CD4-positive, alpha-beta T cell treated with Interleukin-17A for 1 hour (primary cell): ENCODE measurements around the gene THOC1.
"Not testable (repeated sequence)": the region's sequence is repeated elsewhere in the genome, so short reads cannot be mapped to it uniquely, and the experiment has no call there.

Source experiments
- DNase-seq: peaks from one replicate; pipeline ENCODE4 v3.0.0-alpha.2; 2020

Gene THOC1, protein sequence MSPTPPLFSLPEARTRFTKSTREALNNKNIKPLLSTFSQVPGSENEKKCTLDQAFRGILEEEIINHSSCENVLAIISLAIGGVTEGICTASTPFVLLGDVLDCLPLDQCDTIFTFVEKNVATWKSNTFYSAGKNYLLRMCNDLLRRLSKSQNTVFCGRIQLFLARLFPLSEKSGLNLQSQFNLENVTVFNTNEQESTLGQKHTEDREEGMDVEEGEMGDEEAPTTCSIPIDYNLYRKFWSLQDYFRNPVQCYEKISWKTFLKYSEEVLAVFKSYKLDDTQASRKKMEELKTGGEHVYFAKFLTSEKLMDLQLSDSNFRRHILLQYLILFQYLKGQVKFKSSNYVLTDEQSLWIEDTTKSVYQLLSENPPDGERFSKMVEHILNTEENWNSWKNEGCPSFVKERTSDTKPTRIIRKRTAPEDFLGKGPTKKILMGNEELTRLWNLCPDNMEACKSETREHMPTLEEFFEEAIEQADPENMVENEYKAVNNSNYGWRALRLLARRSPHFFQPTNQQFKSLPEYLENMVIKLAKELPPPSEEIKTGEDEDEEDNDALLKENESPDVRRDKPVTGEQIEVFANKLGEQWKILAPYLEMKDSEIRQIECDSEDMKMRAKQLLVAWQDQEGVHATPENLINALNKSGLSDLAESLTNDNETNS

DNA sequence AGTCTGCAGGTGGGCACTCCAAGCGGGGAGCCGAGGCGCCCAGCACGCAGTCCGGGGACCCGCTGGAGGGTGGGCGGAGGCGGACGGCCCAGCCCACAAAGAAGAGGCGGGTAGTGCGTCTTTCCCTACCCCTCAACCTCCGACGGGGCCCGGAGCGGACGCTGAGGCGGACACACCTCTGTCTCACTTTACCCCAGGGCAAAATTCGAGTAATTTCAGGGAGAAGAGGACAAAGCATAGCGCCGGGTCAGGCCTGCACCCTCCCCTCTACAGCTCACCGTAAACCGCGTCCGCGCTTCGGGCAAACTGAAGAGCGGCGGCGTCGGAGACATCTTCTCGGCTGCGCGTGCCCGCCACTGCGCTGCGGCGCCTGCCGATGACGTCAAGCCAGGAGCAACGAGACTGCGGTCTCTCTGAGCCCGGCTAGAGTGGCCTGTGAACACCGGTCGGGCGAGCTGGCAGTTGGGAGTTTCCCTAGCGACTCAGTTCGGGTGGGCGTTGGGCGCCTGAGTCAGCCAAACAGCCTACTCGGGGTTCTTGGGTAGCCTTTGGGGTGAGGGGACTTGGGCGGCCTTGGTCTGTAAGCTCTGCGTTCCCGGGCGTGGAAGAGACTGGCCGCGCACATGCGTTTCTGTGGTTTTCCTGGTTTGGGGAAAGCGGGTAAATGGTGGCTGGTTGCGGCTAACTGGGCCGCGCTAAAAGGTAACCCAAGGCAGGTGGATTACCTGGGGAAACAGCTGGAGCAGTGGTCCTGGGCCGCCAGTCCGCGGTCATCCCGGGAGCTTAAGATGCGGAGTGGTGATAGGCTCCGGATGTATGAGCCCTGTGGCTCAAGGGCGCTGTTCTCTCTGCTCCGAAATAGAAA is at the start of gene THOC1:
THOC1 (minus strand) TSS at position 360 of the 865 bp plus-strand sequence; CDS start at position 332, 28 bp downstream.
- peak; percentile 95 for DNase-seq

DNA sequence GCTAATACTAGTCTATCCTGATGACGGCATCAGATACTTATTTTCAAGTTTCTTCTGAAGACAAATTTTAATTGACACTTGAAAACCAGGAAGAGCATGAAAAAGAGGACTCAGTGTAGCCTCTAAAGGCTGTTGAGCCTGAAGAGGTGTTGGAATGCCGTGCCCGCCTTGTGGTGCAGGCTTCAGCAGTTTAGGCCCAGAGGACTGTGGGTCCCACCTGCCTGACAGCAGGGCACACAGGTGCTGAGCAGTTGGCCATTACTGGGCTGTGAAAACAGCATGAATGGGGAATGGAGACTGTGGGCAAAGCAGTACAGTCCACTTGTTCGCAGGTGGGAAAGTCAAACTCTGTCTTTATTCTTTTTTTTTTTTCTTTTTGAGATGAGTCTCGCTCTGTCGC is 49.8 kb upstream of the THOC1 start:
- DNase-seq = no peak

DNA sequence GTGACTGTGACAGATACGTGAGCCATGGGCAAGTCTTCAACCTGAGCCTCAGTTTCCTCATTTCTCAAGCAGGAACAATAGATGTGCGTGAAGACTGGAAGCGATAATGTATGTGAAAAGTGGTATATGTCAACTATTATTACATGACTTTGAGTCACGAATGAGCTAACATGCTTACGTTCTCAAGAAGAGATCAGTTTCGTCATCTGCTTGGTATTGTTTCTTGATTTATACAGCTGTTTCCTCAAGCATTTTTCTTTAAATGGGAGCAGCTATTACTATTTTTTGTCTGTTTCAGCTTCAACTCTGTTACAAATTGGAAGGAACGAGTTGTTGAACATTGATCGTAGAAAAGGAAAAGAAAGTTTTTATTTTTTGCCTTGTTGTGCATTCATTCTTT is 48.5 kb upstream of the THOC1 start:
- no peak for DNase-seq

DNA sequence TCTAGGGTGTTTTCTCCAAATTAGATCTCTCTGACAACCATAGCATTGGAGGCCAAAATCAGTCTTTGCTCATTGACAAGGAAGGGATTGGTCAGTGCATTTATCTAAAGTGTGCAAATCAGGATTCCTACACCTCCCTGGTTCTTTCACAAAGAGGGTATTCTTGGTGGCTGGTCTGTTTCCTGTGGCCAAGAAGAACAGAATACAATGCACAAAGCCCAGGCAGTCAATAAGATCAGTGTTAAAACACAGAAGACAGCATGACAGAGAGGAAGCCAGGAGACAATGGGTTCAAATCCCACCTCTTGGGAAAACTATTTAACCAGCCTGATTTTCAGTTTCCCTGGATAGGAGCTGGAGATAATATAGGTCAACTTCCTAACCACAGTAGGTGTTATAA is 46.1 kb upstream of the THOC1 start:
- no peak for DNase-seq

DNA sequence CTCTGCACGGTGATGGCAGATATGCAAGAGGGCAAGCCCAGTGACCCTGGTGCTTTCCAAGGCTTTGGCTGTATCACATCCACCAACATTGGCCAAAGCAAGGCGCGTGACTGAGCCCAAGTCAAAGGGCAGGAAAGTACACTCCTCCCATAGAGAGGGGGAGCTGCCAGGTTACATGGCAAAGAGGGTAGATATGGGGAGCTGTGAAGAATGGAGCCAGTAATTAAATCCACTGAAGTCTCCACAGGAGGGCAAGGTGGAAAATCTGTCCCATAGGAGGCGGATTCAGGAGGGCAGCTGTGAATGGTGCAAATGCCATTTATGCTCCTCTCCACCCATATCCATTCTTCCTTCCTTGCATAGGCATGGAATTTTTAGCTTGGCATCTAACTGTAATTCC is 44.6 kb upstream of the THOC1 start:
- DNase-seq = no peak

DNA sequence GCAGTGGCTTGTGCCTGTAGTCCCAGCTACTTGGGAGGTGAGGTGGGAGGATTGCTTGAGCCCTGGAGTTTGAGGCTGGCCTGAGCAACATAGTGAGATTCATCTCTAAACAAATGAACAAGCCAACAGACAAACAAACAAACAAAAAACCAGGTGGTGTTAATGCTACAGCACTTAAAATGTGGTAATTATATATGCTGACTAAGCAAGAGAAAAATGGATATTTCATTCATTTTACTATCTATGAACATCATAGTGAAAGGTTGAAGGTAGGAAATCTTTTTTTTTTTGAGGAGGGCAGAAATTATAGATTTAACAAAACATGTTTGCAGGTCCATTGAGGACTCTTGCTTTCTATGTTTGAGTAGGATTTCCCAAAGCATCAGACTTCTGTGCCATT is 42.2 kb upstream of the THOC1 start:
- DNase-seq = no peak

DNA sequence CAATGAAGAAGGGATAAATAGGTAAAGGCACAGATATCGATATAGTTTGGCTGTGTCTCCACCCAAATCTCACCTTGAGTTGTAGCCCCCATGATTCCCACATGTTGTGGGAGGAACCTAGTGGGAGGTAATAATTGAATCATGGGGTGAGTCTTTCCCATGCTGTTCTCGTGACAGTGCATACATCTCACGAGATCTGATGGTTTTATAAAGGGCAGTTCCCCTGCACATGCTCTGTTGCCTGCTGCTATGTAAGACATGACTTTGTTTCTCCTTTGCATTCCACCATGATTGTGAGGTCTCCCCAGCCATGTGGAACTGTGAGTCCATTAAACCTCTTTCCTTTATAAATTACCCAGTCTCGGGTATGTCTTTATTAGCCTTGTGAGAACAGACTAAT is 40.2 kb upstream of the THOC1 start:
- DNase-seq = not testable (repeated sequence)

DNA sequence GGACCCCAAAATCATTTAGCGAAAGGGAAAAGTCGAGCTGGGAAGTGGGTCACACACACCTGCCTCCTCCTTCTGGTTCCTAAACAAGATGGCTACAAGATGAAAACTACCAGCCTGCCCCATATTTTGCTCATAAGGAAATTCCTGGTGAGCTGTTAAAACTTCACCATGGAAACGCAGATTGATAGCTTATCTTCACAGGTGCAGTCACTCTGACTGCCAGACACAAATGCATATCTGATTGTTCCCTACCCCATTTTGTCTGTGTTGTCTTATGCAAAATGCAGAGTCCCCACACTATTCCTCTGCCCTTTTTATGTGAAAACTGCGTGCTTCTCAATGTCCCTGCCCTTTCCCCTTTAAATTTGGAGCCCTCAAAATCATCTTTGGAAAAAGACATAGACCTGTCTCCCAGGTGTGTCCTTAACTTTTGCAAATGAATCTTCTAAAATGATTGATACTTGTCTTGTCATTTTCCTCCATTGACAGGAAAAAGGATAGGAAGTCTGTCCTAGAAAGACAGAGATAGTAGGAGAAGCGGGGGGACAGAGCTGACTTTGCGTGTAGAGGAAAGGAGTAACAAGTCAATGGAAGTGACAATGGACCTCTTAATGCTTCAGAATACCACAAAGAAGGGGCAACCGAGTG is 38.9 kb upstream of the THOC1 start:
- no peak for DNase-seq

DNA sequence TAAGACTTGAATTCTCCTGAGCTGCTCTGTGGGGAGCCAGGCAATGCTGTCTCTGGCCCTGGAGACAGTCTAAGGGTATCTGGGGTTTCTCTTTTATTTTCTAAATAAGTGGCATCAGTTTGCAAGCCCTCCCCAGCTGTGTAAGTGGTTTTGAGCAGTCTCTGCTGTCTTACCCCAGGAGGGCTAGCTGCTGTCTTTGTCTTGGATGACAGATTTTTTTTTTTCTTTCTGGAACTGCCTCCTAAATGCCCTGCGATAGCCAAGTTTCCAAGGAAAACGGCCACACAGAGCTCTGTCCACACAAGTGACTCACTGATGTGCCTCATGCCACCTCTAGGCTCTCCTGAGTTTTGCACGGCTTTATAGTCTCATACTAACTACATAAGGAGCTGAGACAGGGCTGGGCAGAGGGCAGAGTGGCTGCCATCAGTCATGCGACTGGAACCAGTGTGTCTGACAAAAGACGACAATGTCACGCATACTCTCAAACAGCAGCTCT is 37.2 kb upstream of the THOC1 start:
- DNase-seq = no peak

DNA sequence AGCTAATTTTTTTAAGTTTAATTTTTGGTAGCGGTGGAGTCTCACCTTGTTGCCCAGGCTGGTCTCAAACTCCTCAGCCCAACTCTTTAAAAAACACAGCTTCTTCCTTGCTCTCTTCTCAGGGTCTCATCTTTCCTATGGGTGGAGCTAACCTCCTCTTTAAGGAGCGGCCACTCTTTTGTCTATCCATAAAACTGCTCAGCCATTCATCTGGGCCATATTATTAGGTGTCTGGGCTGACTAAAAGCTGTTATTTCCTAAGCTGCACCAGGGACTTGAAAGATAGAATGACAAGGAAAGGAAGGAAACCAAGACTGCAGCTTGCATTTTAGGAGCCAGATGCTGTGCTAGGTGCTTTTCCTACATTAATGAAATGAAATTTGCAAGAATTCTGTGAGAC is 35.8 kb upstream of the THOC1 start:
- no peak for DNase-seq

DNA sequence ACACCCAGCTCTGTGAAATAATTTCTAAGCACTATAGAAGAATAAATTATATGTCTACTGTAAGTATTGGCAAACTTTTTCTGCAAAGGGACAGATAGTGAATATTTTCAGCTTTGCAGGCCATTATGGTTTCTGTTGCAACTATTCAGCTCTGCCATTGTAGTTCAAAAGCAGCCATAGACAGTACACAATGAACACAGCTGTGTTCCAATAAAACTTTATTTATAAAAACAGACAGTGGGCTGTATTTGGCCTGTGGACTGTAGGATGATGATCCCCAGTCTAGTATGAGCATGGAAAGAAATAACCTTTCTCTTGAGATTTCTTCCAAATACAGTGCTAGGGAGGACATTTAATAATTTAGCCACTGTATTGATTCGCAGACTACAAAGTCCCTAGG is 35.2 kb upstream of the THOC1 start:
- DNase-seq = no peak

DNA sequence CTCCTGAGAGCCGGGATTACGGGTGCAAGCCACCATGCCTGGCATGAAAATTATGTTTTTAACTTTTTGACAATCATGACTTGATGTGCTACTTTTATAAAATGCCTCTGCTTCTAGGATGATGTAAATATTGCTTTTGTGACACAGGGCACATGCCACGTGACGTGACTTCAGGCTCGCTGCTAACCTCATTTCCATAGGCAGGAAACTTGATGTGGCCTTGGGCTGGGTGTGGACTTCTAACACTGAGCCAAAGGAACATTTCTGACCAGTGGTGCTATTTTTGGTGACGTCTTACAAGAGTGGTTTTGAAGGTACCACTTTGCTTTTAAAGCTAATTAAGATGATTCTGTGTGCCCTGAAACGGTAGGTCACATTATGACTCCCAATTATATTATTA is 34.2 kb upstream of the THOC1 start:
- DNase-seq = no peak

DNA sequence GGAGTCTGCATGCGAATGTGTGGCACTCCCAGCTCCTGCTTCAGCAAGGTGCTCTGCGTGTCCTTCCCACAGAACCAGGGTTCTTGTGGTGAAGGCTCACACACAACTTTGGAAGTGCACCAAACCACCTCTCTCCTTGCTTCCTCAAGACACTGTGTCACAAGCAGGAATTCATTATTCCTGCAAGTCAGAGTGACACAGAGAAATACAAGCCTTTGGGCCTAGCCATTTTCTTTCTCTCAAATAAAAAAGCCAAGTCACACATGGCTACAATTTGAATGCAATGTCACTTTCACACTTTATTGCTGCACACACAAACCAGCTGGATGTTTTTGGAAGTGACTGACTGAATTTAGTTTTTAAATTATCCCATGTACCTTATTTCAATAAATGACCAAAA is 30.1 kb upstream of the THOC1 start:
- DNase-seq = no peak

DNA sequence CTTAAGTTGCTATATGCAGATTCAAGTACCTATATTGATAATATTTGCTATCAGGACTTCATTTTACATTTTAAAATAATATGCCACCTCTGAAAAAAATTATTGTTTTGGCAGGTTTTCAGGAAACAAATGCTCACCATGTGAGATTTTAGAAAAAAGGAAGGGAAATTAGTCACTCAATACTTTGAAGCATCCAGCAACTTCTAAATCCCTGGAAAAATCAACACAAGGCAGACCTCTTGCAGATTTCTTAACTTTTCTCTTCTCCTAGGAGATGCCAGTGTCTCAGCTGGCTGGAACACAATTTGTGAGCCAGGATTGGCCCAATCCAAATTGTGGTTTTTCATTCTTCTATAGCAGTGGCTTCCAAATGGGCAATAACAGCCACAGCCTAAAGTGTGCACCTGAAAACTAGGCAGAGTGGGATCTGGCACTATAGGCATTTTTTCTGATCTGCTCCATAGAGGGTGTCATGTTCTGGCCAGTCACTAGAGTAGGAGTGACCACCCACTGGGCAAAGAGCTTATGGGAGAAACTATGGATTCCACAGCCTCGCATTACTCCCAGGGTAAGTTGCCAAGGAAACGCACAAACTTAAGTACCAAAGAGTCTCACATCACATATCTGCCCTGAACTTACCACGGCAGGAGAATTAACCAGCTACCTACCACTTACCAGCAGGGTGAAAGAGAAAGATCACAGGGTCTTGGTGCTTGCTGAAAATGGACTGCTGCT is 28.1 kb upstream of the THOC1 start:
- no peak for DNase-seq

DNA sequence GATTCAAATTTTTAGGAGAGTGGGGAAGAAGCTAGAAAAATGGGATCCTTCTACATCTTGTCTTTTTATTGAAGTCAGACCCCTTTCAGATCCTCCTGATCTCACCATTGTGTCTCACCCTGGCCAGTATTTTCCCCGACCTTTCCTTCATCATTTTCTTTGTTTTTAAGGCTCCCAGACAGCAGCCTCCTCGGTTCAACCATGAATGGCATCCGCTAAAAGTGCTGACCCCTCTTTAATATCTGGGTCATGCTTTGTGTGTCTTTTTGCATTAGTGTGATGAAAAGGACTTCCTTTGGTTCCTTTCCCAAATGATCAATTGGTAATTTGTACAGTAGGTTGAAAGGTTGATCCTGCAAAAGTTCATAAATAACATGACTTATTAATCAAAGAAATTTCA is 26.7 kb upstream of the THOC1 start:
- no peak for DNase-seq

DNA sequence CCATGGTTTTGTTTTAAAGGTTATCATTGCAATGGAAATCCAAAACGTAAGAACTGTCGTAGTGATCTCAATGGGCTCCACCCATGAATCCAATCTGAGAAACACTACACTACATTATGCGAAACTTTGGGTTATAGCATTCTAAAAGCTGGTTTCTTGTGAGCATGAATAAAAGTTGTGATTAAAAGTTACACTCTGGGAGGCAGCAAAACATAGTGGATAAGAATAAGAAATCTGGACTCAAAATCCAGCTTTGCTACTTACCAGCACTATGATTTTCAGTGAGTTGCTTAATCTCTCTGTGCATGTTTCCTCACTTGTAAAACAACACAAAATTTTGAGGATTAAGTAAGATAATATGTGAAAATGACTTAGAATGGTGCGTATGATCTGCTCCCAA is 25.7 kb upstream of the THOC1 start:
- no peak for DNase-seq

DNA sequence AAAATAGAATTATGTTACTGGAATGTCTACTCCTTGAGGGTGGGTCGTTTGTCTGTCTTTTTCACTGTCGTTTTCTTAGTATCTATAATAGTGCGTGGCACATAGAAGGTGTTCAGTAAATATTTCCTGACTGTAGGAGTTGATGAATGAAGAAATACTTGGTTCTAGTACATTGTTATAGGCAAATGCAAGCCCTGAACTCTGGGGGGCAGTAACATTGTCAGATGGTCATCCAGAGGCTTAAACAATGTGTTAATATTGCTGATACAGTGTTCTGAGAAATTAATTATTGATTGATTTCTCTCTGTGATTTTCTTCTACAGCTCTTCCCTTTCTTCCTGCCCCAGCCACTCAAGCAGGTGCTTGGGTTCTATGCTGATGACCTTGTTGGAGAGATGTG is 24.4 kb upstream of the THOC1 start:
- no peak for DNase-seq

DNA sequence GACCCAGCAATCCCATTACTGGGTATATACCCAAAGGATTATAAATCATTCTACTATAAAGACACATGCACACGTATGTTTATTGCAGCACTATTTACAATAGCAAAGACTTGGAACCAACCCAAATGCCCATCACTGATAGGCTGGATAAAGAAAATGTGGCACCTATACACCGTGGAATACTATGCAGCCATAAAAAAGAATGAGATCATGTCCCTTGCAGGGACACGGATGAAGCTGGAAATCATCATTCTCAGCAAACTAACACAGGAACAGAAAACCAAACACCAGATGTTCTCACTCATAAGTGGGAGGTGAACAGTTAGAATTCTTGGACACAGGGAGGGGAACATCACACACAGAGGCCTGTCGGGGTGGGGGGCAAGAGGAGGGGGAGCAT is 22.1 kb upstream of the THOC1 start:
- not testable (repeated sequence) for DNase-seq

DNA sequence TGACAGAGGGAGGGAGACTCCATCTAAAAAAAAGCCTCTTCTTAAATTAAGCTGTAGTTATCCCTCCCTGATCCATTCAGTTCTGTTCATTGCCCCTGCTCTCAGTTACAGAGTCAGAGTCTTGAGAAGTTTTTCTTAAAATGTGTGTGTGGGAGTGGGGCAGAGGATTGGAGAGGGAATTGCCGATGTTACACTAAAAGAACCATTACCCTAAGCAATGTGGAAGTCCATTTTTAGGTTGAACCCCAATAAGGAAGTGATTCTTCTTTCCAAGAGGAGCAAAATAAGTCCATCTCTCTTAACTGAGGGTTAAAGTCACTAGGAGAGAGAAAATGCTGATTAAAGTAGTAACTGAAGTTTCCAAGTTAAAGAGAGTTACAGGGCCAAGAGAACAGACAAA is 21.2 kb upstream of the THOC1 start:
- no peak for DNase-seq

DNA sequence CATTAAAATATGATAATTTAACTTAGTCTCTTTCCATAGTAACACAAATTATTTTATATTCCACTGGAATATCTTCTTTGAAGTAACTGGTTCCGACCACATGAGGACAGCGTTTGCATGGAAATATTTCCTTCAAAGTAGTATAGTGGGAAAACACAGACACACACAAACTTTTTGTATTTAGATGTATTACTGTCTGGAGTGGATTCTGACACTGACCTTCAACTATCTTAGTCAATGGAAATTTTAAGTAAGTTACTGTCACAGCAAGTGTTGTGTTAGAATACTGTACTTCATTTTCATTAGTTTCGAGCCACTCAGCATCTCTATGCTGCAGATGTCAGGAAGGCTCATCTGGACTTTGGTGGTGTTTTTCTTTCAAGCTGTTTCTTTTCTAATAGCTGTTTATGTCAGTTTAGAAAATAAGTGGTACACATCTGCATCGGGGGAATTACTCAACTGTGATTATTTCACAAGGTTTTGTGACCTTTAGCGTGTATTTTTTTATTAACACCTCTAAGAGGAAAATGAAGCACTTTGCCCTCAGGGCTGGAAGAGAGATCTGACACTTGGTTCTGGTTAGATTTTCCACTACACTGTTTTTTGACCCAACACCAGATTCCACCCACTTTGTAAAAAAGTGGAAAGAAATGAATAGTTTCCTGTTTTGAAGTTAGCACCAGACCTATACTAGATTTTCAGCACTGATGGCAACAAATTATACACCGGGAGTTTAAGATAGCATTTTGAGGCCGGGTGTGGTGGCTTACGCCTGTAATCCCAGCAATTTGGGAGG is 18.9 kb upstream of the THOC1 start:
- DNase-seq = no peak

DNA sequence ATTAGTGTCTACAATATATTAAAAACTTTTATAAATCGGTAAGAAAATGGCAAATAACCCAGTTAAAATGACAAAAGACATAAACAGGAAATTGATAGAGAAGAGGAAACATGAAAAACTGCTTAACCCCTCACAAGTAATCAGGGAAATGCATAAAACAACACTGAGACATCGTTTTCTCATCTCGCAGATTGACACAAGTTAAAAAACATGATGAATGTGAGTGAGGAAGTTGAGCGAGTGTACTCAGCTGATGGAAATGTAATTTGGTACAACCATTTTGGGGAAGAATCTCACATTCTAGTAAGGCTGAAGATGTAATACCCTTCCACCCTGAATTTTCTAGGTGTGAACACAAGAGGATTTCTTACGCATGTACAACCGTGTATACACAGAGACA is 18.0 kb upstream of the THOC1 start:
- DNase-seq = no peak
